Transverse colon (tissue), 4 donors: ENCODE measurements around the gene PPFIBP2.

Experiments used
- EP300 ChIP-seq: sonication (generic); formaldehyde crosslinking; IDR thresholded peaks from one replicate; pipeline ENCODE4 v1.6.1; 2017; ENCODE audit warnings: antibody characterized with exemption, low read depth
- POLR2A ChIP-seq: fragments of 450-650 bp; IDR thresholded peaks from one replicate; pipeline ENCODE4 v1.6.1; 2016; ENCODE audit warnings: antibody characterized with exemption, mild to moderate bottlenecking, moderate library complexity
- POLR2AphosphoS5 ChIP-seq, 3 donors: sonication (generic); formaldehyde crosslinking; IDR thresholded peaks; one replicate each; pipeline ENCODE4 v1.6.1; 2016; ENCODE audit warnings: antibody characterized with exemption in 3 of 3
- TF ChIP-seq, protein P1 (sequence below), 5 experiments: fragments of 200-600 bp in 3 of 5; fragments of 450-650 bp in 2 of 5; sonication (generic) in 3 of 5; IDR thresholded peaks; 1 replicate in 2 of 5; 2 replicates in 3 of 5; pipeline ENCODE4 v1.5.1; 2016 to 2017; ENCODE audit warnings: antibody characterized with exemption in 5 of 5, inconsistent platforms in 3 of 5, mild to moderate bottlenecking in 2 of 5, moderate library complexity in 1 of 5

DNA sequence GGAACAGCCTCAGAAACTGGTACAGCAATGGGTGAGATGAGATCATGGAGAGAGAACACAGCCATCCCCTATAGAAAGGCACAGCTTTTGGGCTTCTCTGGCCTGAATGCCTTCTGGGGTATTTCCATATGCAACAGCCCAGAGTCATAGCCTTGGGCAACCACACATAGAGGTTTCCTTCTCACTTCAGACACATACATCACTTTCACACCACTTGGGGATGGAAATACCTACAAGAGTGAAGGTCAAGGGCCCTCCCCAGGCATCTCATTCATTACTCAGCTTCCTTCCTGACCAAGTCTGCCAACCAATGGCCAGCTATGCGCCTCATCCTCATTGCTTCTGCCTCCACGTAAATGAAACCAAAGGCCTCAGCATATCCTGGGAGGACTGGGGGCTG lies 46.1 kb upstream of the PPFIBP2 start:
- TF ChIP-seq, protein P1, sequence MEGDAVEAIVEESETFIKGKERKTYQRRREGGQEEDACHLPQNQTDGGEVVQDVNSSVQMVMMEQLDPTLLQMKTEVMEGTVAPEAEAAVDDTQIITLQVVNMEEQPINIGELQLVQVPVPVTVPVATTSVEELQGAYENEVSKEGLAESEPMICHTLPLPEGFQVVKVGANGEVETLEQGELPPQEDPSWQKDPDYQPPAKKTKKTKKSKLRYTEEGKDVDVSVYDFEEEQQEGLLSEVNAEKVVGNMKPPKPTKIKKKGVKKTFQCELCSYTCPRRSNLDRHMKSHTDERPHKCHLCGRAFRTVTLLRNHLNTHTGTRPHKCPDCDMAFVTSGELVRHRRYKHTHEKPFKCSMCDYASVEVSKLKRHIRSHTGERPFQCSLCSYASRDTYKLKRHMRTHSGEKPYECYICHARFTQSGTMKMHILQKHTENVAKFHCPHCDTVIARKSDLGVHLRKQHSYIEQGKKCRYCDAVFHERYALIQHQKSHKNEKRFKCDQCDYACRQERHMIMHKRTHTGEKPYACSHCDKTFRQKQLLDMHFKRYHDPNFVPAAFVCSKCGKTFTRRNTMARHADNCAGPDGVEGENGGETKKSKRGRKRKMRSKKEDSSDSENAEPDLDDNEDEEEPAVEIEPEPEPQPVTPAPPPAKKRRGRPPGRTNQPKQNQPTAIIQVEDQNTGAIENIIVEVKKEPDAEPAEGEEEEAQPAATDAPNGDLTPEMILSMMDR (IDR thresholded peaks at IDR 0.05), result no peak
- no peak for TF ChIP-seq EP300
- no peak for TF ChIP-seq POLR2AphosphoS5 (IDR thresholded peaks at IDR 0.05)
- TF ChIP-seq POLR2A, result no peak
